GM18861 (cell line): ENCODE measurements around the gene DROSHA.
"Not testable (repeated sequence)": the region's sequence is repeated elsewhere in the genome, so short reads cannot be mapped to it uniquely, and the experiment has no call there.

Experiments used
- ATAC-seq: cut with Tn5 transposase; IDR thresholded peaks from one replicate; pipeline ENCODE4 v1.9.1; 2021; ENCODE audit not compliant: unreplicated experiment

The DROSHA gene

GRCh38 chr5:31385774-31386537 lies 145.9 kb downstream of the DROSHA start:
- no peak for ATAC-seq

GRCh38 chr5:31383734-31384133 lies 148.2 kb downstream of the DROSHA start:
- no peak for ATAC-seq

- no peak for ATAC-seq
Measured at GRCh38 chr5:31382051-31382878, 149.6 kb downstream of the DROSHA start.

- ATAC-seq, result no peak
Measured at GRCh38 chr5:31381299-31381698, 150.6 kb downstream of the DROSHA start.

- ATAC-seq, result no peak
Measured at GRCh38 chr5:31380049-31380448, 151.8 kb downstream of the DROSHA start.

- no peak for ATAC-seq
Measured at GRCh38 chr5:31378838-31379237, 153.1 kb downstream of the DROSHA start.

- ATAC-seq, result no peak
Measured at GRCh38 chr5:31378136-31378535, 153.8 kb downstream of the DROSHA start.

- ATAC-seq, result no peak
Measured at GRCh38 chr5:31377274-31377946, 154.5 kb downstream of the DROSHA start.

GRCh38 chr5:31375999-31376720 lies 155.7 kb downstream of the DROSHA start:
- no peak for ATAC-seq

GRCh38 chr5:31372124-31372523 lies 159.8 kb downstream of the DROSHA start:
- no peak for ATAC-seq

GRCh38 chr5:31366941-31367340 lies 165.0 kb downstream of the DROSHA start:
- no peak for ATAC-seq

GRCh38 chr5:31365776-31366175 lies 166.1 kb downstream of the DROSHA start:
- ATAC-seq, result no peak

- ATAC-seq, result no peak
Measured at GRCh38 chr5:31364881-31365636, 166.8 kb downstream of the DROSHA start.

GRCh38 chr5:31362931-31363568 lies 168.8 kb downstream of the DROSHA start:
- ATAC-seq, result no peak

GRCh38 chr5:31362529-31362900 lies 169.4 kb downstream of the DROSHA start:
- no peak for ATAC-seq

- not testable (repeated sequence) for ATAC-seq
Measured at GRCh38 chr5:31361704-31362528, 170.0 kb downstream of the DROSHA start.

- no peak for ATAC-seq
Measured at GRCh38 chr5:31361234-31361633, 170.7 kb downstream of the DROSHA start.

GRCh38 chr5:31359839-31360238 lies 172.1 kb downstream of the DROSHA start:
- ATAC-seq, result no peak

- no peak for ATAC-seq
Measured at GRCh38 chr5:31357038-31357437, 174.9 kb downstream of the DROSHA start.
